ENCODE data around the gene TSPAN17. TPM values are rescaled to one million over a fixed set of nuclear protein-coding genes. Genes with fewer than 3 reads are reported as not detected.

Gene TSPAN17
- total RNA-seq, 1 donor from 2014 or later, result 33.9 TPM

GRCh38 chr5:176612008-176612407, 35.3 kb upstream of the TSPAN17 start:
- no peak overlapping the region for H3K4me3 Mint-ChIP-seq (ENCODE audit: low read depth)
- peaks cover 13% of the 10 kb centered on the region for H3K4me1 Mint-ChIP-seq (ENCODE audit: low read depth)
- H3K9me3 Mint-ChIP-seq, result no peaks in the 10 kb centered on the region
- intact Hi-C loops (cut with micrococcal nuclease), result loop anchor here (5.0 kb wide), 2 partner anchors 35 to 70 kb away; partner anchors contain the start of gene TSPAN17
- no peak overlapping the region for H3K27ac Mint-ChIP-seq
- peaks cover 50% of the 10 kb centered on the region for H3K27me3 Mint-ChIP-seq (ENCODE audit: low read depth)
- DNase-seq (ENCODE audit: low spot score), result no peak
- H3K36me3 Mint-ChIP-seq (ENCODE audit: low read depth), result no peaks in the 10 kb centered on the region

GRCh38 chr5:176612855-176613254, 34.4 kb upstream of the TSPAN17 start:
- Mint-ChIP-seq H3K4me3 (ENCODE audit: low read depth) (no peak overlapping the region), H3K36me3 (ENCODE audit: low read depth) (no peaks in the 10 kb centered on the region), H3K9me3 (no peaks in the 10 kb centered on the region), H3K4me1 (ENCODE audit: low read depth) (peaks cover 13% of the 10 kb centered on the region), H3K27ac (no peak overlapping the region), H3K27me3 (ENCODE audit: low read depth) (peaks cover 57% of the 10 kb centered on the region)
- intact Hi-C loops (cut with micrococcal nuclease), result loop anchor here (5.0 kb wide), 2 partner anchors 34 to 71 kb away; partner anchors contain the start of gene TSPAN17
- DNase-seq (ENCODE audit: low spot score), result no peak

- DNase-seq (ENCODE audit: low spot score), result no peak
- Mint-ChIP-seq H3K4me3 (ENCODE audit: low read depth) (no peak overlapping the region), H3K27me3 (ENCODE audit: low read depth) (peaks cover 61% of the 10 kb centered on the region), H3K36me3 (ENCODE audit: low read depth) (no peaks in the 10 kb centered on the region), H3K9me3 (no peaks in the 10 kb centered on the region), H3K27ac (no peak overlapping the region), H3K4me1 (ENCODE audit: low read depth) (peaks cover 6% of the 10 kb centered on the region)
- intact Hi-C loops (cut with micrococcal nuclease), result loop anchor here (5.0 kb wide), 2 partner anchors 32 to 73 kb away; partner anchors contain the start of gene TSPAN17
Observed at GRCh38 chr5:176614805-176615478, 32.3 kb upstream of the TSPAN17 start.

GRCh38 chr5:176616511-176616910, 30.8 kb upstream of the TSPAN17 start:
- H3K9me3 Mint-ChIP-seq, result no peaks in the 10 kb centered on the region
- H3K36me3 Mint-ChIP-seq (ENCODE audit: low read depth), result no peaks in the 10 kb centered on the region
- H3K27ac Mint-ChIP-seq, result no peak overlapping the region
- DNase-seq (ENCODE audit: low spot score), result no peak
- peaks cover 68% of the 10 kb centered on the region for H3K27me3 Mint-ChIP-seq (ENCODE audit: low read depth)
- peaks cover 7% of the 10 kb centered on the region for H3K4me1 Mint-ChIP-seq (ENCODE audit: low read depth)
- intact Hi-C loops (cut with micrococcal nuclease), result no loop called here
- H3K4me3 Mint-ChIP-seq (ENCODE audit: low read depth), result no peak overlapping the region

GRCh38 chr5:176618783-176619182, 28.5 kb upstream of the TSPAN17 start:
- DNase-seq (ENCODE audit: low spot score), result no peak
- intact Hi-C loops (cut with micrococcal nuclease), result no loop called here
- peaks cover 6% of the 10 kb centered on the region for H3K4me1 Mint-ChIP-seq (ENCODE audit: low read depth)
- H3K9me3 Mint-ChIP-seq, result no peaks in the 10 kb centered on the region
- H3K27me3 Mint-ChIP-seq (ENCODE audit: low read depth), result peaks cover 62% of the 10 kb centered on the region
- H3K36me3 Mint-ChIP-seq (ENCODE audit: low read depth), result no peaks in the 10 kb centered on the region
- no peak overlapping the region for H3K4me3 Mint-ChIP-seq (ENCODE audit: low read depth)
- no peak overlapping the region for H3K27ac Mint-ChIP-seq

GRCh38 chr5:176619203-176619568, 28.1 kb upstream of the TSPAN17 start:
- H3K36me3 Mint-ChIP-seq (ENCODE audit: low read depth), result no peaks in the 10 kb centered on the region
- peak; percentile 70 for DNase-seq (ENCODE audit: low spot score)
- no peak overlapping the region for H3K4me3 Mint-ChIP-seq (ENCODE audit: low read depth)
- H3K4me1 Mint-ChIP-seq (ENCODE audit: low read depth), result peaks cover 6% of the 10 kb centered on the region
- H3K27ac Mint-ChIP-seq, result no peak overlapping the region
- no peaks in the 10 kb centered on the region for H3K9me3 Mint-ChIP-seq
- intact Hi-C loops (cut with micrococcal nuclease), result no loop called here
- H3K27me3 Mint-ChIP-seq (ENCODE audit: low read depth), result peaks cover 62% of the 10 kb centered on the region

- Mint-ChIP-seq H3K4me1 (ENCODE audit: low read depth) (peaks cover 6% of the 10 kb centered on the region), H3K27me3 (ENCODE audit: low read depth) (peaks cover 65% of the 10 kb centered on the region), H3K4me3 (ENCODE audit: low read depth) (peak overlapping the region; percentile 30), H3K9me3 (no peaks in the 10 kb centered on the region), H3K27ac (no peak overlapping the region), H3K36me3 (ENCODE audit: low read depth) (no peaks in the 10 kb centered on the region)
- intact Hi-C loops (cut with micrococcal nuclease), result loop anchor here (10.0 kb wide), 1 partner anchor 45 kb away; no protein-coding TSS in a partner anchor
- DNase-seq (ENCODE audit: low spot score), result no peak
Observed at GRCh38 chr5:176619569-176620332, 27.5 kb upstream of the TSPAN17 start.

GRCh38 chr5:176620333-176620981, 26.8 kb upstream of the TSPAN17 start:
- intact Hi-C loops (cut with micrococcal nuclease), result loop anchor here (10.0 kb wide), 1 partner anchor 46 kb away; no protein-coding TSS in a partner anchor
- Mint-ChIP-seq H3K27ac (no peak overlapping the region), H3K4me1 (ENCODE audit: low read depth) (peaks cover 6% of the 10 kb centered on the region), H3K27me3 (ENCODE audit: low read depth) (peaks cover 62% of the 10 kb centered on the region), H3K36me3 (ENCODE audit: low read depth) (no peaks in the 10 kb centered on the region), H3K4me3 (ENCODE audit: low read depth) (peak overlapping the region; percentile 30), H3K9me3 (no peaks in the 10 kb centered on the region)
- DNase-seq (ENCODE audit: low spot score), result no peak

- peaks cover 6% of the 10 kb centered on the region for H3K4me1 Mint-ChIP-seq (ENCODE audit: low read depth)
- no peak for DNase-seq (ENCODE audit: low spot score)
- no peak overlapping the region for H3K4me3 Mint-ChIP-seq (ENCODE audit: low read depth)
- no peaks in the 10 kb centered on the region for H3K9me3 Mint-ChIP-seq
- H3K27me3 Mint-ChIP-seq (ENCODE audit: low read depth), result peaks cover 57% of the 10 kb centered on the region
- intact Hi-C loops (cut with micrococcal nuclease), result loop anchor here (10.0 kb wide), 1 partner anchor 47 kb away; no protein-coding TSS in a partner anchor
- no peak overlapping the region for H3K27ac Mint-ChIP-seq
- H3K36me3 Mint-ChIP-seq (ENCODE audit: low read depth), result no peaks in the 10 kb centered on the region
Observed at GRCh38 chr5:176621661-176622079, 25.6 kb upstream of the TSPAN17 start.

- Mint-ChIP-seq H3K4me3 (ENCODE audit: low read depth) (no peak overlapping the region), H3K36me3 (ENCODE audit: low read depth) (no peaks in the 10 kb centered on the region), H3K9me3 (no peaks in the 10 kb centered on the region), H3K27me3 (ENCODE audit: low read depth) (peaks cover 59% of the 10 kb centered on the region), H3K27ac (no peak overlapping the region), H3K4me1 (ENCODE audit: low read depth) (peaks cover 10% of the 10 kb centered on the region)
- DNase-seq (ENCODE audit: low spot score), result no peak
- intact Hi-C loops (cut with micrococcal nuclease), result loop anchor here (10.0 kb wide), 1 partner anchor 49 kb away; no protein-coding TSS in a partner anchor
Observed at GRCh38 chr5:176624142-176624541, 23.1 kb upstream of the TSPAN17 start.

GRCh38 chr5:176624938-176625337, 22.3 kb upstream of the TSPAN17 start:
- Mint-ChIP-seq H3K27ac (no peak overlapping the region), H3K9me3 (no peaks in the 10 kb centered on the region), H3K27me3 (ENCODE audit: low read depth) (peaks cover 63% of the 10 kb centered on the region), H3K4me1 (ENCODE audit: low read depth) (peaks cover 10% of the 10 kb centered on the region), H3K36me3 (ENCODE audit: low read depth) (no peaks in the 10 kb centered on the region), H3K4me3 (ENCODE audit: low read depth) (no peak overlapping the region)
- DNase-seq (ENCODE audit: low spot score), result no peak
- intact Hi-C loops (cut with micrococcal nuclease), result loop anchor here (10.0 kb wide), 1 partner anchor 50 kb away; no protein-coding TSS in a partner anchor

- Mint-ChIP-seq H3K4me3 (ENCODE audit: low read depth) (no peak overlapping the region), H3K27ac (no peak overlapping the region), H3K27me3 (ENCODE audit: low read depth) (peaks cover 60% of the 10 kb centered on the region), H3K36me3 (ENCODE audit: low read depth) (no peaks in the 10 kb centered on the region), H3K4me1 (ENCODE audit: low read depth) (peaks cover 5% of the 10 kb centered on the region), H3K9me3 (no peaks in the 10 kb centered on the region)
- DNase-seq (ENCODE audit: low spot score), result no peak
- intact Hi-C loops (cut with micrococcal nuclease), result loop anchor here (10.0 kb wide), 1 partner anchor 51 kb away; no protein-coding TSS in a partner anchor
Observed at GRCh38 chr5:176625512-176625911, 21.8 kb upstream of the TSPAN17 start.
